ENCODE measurements around the gene JMJD1C. TPM values are rescaled to one million over a fixed set of nuclear protein-coding genes. Genes with fewer than 3 reads are reported as not detected.
A peak's percentile ranks its signal among the peaks of the same experiment; 100 is the strongest.
"Not testable (repeated sequence)": the region's sequence is repeated elsewhere in the genome, so short reads cannot be mapped to it uniquely, and the experiment has no call there.

Gene JMJD1C
- total RNA-seq, 1 donor from 2014 or later, result 41.3 TPM

DNA sequence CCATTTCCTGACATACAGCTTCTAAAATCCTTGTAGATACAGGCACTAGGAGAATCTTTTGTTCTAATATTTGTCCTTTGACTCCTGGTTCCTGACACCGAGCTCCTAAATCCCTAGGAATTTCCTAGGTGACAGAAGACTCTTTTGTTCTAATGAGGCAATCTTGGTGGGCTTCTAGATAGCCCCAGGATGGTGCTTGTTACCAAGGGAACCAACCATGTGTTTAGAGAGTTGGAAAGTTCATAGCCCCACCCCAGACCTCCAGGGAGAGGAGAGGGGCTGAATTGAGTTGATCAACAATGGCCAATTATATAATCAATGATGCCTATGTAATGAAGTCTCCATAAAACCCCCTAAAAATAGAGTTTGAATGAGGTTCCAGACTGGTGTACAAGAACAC lies 145.1 kb downstream of the JMJD1C start:
- no peak for DNase-seq (ENCODE audit: low spot score)
- intact Hi-C loops (cut with DNase I), result no loop called here

DNA sequence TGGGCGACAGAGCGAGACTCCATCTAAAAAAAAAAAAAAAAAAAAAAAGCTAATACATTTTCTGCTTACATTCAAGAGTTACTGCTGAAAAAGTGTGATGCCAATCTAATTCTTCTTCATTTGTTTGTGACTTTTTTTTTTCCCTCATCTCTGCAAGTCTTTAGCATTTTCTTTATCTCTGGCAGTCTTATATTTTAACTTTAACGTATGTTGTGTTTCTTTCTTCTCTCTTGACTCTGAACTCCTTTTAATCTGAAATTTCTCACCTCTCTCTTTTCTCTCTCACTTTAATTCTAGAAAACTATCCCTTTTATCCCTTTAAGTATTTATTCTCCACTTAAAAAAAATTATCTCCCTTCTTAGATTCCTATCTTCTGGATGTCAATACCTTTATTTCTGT lies 146.5 kb downstream of the JMJD1C start:
- no peak for DNase-seq (ENCODE audit: low spot score)
- intact Hi-C loops (cut with DNase I), result no loop called here

DNA sequence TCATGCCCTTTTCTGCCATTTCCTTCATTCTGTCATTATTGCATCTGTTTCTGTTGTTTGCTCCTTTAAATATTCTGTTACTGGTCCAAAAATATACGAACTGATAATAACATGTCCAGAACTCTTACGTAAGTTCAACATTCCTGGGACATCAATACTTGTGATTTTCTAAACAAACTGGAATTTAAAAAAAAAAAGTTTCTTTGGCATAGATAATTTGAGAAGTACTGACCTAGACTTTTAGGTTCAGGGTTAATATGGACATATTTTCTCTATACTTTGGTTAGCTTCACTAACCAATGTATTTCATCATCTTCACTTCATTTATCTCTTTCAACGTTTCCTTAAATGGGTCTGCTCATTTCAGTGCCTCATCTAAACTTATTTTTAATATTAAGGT lies 147.3 kb downstream of the JMJD1C start:
- no peak for DNase-seq (ENCODE audit: low spot score)
- intact Hi-C loops (cut with DNase I), result no loop called here

DNA sequence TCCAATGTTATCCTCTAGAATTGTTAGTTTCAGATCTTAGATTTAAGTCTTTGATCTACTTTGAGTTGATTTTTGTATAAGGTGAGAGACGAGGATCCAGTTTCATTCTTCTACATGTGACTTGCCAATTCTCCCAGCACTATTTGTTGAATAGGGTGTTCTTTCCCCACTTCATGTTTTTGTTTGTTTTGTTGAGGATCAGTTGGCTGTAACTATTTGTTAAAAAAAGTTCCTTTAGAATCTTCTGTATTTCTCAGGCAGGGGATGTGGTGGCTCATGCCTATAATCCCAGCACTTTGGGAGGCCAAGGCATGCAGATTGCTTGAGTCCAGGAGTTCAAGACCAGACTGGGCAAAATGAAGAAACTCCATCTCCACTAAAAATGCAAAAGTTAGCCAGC lies 151.8 kb downstream of the JMJD1C start:
- DNase-seq (ENCODE audit: low spot score), result no peak
- intact Hi-C loops (cut with DNase I), result no loop called here

DNA sequence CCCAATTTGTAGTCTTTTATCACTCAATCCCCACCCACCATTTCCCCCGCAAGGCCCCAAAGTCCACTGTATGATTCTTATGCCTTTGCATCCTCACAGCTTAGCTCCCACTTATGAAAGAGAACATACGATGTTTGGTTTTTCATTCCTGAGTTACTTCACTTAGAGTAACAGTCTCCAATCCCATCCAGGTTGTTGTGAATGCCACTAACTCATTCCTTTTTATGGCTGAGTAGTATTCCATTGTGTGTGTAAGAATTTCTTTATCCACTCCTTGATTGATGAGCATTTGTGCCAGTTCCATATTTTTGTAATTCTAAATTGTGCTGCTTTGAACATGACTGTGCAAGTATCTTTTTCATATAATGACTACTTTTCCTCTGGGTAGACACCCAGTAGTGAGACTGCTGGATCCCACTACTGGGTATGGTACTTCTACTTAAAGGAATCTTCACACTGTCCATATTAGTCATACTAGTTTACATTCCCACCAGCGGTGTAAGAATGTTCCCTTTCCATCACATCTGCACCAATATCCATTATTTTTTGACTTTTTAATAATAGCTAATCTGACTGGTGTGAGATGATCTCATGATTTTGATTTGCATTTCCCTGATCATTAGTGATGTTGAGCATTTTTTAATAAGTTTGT lies 152.6 kb downstream of the JMJD1C start:
- DNase-seq (ENCODE audit: low spot score), result no peak
- intact Hi-C loops (cut with DNase I), result no loop called here

DNA sequence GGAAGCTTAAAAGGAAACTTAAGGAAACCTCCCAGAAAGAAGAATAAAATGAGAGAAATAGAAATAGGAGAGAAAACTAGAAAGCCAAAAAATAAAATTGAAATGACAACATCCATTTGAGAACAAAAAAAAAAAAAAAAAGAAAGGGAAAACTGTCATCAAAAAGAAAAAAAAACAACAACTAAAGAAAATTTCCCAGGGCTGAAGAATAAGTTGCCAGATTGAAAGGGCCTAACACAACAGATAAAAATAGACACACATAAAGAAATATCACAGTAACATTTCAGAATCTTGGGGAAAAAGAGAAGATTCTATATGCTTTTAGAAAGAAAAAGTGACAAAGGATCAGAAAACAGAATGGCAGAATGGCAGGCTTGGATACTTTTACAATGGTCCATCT lies 157.1 kb downstream of the JMJD1C start:
- DNase-seq (ENCODE audit: low spot score), result no peak
- intact Hi-C loops (cut with DNase I), result no loop called here

DNA sequence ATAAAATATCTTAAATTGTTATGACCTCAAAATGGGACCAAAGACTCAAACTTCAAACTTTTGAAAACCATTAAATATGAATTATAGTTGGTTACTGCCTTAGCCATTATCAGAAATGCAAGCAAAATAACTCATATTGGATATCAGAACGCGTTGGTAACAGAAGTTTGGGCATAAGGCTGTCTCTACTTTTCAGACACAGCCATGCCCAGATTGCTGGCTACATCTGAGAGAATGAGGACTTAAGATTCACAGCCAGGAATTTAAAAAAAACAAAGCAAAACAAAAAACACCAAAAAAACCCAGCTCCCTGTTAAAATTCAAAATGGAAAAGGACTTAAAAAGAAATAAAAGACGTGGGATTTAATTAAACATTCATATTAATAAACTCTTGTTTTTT lies 161.6 kb downstream of the JMJD1C start:
- intact Hi-C loops (cut with DNase I), result no loop called here
- DNase-seq (ENCODE audit: low spot score), result no peak

DNA sequence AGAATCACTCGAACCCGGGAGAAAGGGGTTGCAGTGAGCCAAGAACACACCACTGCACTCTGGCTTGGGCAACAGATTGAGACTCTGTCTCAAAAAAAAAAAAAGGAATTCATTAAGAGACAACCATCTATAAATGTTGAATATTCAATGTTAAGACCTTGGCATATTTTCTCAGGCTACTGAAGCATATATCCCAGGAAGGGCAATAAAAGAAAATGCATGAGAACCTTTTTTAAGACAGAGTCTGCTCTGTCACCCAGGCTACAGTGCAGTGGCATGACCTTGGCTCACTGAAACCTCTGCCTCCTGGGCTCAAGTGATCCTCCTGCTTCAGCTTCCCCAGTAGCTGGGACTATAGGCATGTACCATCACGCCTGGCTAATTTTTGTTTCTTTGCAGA lies 165.0 kb downstream of the JMJD1C start:
- intact Hi-C loops (cut with DNase I), result no loop called here
- DNase-seq (ENCODE audit: low spot score), result no peak

DNA sequence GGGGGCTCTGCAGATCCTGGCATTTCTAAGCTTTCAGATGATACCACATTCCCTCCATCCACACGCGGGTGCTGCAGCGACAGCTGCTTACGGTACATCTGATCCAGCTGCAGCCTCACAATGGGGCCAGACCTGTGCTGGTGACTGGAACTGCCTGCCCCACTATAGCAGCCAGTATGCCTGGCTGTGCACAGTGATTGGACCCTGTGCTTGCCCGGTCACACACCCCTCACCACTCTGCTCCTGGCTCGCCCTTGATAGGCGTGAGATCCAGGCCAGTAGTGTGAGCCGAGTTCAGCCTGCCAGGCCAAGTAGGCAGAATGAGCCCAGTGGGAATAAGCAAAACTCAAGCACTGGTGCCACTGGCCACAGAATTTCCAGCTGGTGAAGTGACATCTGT lies 167.8 kb downstream of the JMJD1C start:
- intact Hi-C loops (cut with DNase I), result no loop called here
- DNase-seq (ENCODE audit: low spot score), result no peak

DNA sequence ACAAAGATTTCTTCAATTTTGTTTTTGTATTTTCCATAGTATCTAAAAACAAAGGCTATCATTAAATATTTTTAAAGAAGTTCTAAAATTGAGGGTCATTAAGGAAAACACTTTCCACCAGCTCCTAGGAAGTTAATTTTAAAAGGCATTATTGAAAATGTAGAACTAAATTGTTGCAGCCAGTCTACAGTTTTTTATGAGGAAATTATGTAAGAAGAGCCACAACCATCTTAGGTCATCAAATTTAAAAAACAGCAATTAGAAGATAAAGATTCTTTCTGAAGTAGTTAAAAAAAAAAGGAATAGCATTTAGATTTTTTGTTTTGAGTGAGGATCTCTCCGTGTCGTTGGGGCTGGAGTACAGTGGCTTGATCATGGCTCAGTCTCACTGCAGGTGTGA lies 171.0 kb downstream of the JMJD1C start:
- DNase-seq (ENCODE audit: low spot score), result no peak
- intact Hi-C loops (cut with DNase I), result no loop called here

DNA sequence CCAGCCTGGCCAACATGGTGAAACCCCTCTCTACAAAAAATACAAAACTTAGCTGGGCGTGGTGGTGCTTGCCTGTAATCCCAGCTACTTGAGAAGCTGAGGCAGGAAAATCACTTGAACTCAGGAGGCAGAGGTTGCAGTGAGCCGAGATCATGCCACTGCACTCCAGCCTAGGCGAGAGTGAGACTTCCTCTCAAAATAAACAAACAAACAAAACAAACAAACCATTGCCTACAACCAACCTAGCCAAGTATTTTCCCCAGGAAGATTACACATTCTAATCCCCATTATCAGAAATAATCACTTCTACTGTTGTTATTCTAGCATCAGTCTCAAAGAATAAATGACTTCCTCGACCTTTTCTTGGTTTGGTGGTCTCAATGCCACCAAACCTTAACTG lies 172.9 kb downstream of the JMJD1C start:
- intact Hi-C loops (cut with DNase I); DNase-seq (ENCODE audit: low spot score): not testable (repeated sequence)

DNA sequence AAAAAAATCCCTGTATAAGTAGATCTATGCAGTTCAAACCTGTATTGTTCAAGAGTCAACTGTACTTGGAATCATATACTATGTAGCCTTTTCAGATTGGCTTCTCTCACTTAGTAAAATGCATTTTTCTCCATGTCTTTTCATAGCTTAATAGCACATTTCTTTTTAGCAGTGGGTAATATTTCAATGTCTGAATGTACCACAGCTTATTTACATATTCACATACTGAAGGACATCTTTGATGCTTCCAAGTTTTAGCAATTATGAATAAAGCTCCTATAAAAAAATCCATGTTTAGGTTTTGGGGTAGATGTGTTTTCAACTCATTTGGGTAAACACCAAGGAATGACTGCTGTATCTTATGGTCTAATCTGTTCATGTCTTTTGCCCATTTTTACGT lies 177.6 kb downstream of the JMJD1C start:
- DNase-seq (ENCODE audit: low spot score), result no peak
- intact Hi-C loops (cut with DNase I), result no loop called here

DNA sequence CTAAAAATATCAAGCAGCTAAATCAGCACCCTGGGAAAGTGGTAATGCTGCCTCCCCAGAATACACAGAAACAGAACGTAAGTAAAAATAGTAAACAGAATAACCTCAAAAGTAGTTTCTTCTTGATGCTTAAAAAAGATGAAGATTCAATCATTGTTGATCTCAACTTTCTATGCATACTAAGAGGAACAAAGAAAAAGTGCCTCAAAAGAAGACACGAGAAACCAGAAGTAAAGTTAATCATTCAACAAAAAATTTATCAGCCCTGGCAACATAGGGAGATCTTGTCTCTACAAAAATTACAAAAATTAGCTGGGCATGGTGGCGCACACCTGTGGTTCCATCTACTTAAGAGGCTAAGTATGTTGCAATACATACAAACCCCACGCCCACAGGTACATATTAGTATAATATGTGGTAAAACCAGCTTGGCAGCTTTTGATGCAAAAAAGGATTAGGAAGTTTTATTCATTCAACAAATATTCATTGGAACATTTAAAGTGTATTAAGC lies 179.0 kb downstream of the JMJD1C start:
- intact Hi-C loops (cut with DNase I), result no loop called here
- no peak for DNase-seq (ENCODE audit: low spot score)

DNA sequence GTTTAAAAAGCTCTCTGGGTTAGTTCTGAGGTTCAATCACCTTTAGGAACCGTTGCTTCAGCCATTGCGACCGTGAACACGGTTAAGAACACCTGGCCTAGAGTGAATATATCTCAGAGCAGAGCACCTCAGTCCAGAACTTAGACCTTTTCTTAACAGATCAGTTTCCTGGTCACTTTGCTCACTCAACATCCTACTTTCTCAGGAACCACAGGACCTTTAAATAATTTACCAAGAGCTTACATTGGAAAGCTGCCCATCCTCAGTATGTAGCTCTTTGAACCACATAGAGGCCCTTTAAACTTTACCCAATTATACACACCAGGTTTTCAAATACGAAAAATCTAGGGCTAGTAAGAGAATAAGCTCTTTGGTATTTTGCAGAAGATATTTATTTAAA lies 179.4 kb downstream of the JMJD1C start:
- no peak for DNase-seq (ENCODE audit: low spot score)
- intact Hi-C loops (cut with DNase I), result no loop called here

DNA sequence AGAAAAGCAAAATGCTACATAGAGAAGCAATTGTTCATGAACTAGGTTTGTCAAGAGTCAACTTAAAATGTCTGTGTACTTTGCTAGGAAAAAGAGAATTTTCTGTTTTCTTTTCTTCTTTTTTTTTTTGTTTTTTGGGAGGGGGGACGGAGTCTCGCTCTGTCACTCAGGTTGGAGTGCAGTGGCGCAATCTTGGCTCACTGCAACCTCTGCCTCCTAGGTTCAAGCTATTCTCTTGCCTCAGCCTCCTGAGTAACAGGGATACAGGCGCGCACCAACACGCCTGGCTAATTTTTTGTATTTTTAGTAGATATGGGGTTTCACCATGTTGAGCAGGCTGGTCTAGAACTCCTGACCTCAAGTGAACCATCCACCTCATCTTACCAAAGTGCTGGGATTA lies 181.9 kb downstream of the JMJD1C start:
- DNase-seq (ENCODE audit: low spot score); intact Hi-C loops (cut with DNase I): not testable (repeated sequence)

DNA sequence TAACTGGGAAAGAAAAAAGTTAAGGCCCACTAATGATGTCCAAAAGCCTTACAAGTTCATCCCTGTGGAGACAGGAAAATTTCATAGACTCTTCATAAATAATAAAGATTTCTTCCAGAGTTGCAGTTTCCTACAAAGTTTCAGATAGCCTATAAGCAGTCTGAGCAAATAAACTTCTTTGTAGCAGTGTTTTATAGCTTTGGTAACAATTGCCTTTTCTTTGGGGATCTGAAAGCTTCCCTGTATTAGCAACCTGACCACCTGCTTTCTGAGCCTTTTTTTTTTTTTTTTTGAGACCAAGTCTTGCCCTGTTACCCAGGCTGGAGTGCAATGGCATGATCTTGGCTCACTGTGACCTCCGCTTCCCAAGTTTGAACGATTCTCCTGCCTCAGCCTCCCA lies 182.7 kb downstream of the JMJD1C start:
- intact Hi-C loops (cut with DNase I), result no loop called here
- DNase-seq (ENCODE audit: low spot score), result no peak

DNA sequence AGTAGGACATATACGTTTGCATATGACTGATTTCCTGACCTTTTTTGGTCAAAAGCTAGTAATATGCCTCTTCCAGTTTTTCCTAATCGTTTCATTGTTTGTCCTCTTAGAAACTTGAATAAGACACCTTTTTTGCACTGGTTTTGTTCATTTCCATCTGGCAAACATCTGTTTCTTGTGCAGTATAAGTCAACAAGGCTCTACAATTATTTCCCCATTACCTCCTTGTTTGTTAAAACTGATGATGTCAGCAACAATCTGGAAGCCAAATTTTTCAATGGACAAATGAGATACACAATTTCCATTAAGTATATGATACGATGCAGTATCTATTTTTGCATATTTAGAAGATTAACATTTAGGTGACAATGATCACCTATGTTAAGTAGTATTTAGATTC lies 183.8 kb downstream of the JMJD1C start:
- intact Hi-C loops (cut with DNase I), result no loop called here

DNA sequence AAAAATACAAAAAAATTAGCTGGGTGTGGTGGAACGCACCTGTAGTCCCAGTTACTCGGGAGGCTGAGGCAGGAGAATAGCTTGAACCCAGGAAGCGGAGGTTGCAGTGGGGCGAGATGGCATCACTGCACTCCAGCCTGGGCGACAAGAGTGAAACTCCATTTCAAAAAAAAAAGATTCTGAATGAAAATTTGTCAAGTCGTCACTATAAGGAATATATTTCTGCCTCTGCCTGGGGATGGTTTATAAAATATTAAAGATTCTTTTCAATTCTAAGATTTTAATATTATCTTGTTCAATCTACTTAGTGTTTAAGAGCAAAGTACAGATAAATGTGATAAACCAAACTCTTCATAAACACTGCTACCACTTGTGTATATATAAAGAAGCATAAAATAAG lies 185.4 kb downstream of the JMJD1C start:
- no peak for DNase-seq (ENCODE audit: low spot score)
- intact Hi-C loops (cut with DNase I), result no loop called here

More for the DNA sequence above, 183.8 kb downstream of the JMJD1C start:
- DNase-seq (ENCODE audit: low spot score), result no peak

DNA sequence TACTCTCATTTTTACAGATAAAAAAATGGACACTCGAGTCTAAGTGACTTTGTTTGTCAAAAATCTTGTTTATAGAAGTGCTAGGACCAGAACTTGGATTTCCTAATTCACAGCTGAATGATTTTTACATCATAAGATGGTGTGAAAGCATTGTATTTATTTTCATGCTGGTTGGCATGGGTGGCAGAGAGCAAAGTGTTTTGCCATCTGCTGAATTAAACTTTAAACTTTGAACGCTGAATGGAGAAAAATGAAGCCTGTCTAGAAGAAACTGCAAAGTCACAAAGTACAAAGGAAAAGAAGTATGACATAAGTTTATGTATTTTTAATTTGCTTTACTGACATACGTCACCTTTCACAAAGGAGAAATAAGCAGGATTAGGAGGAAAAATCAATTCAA lies 190.7 kb downstream of the JMJD1C start:
- intact Hi-C loops (cut with DNase I), result no loop called here
- DNase-seq (ENCODE audit: low spot score), result no peak

DNA sequence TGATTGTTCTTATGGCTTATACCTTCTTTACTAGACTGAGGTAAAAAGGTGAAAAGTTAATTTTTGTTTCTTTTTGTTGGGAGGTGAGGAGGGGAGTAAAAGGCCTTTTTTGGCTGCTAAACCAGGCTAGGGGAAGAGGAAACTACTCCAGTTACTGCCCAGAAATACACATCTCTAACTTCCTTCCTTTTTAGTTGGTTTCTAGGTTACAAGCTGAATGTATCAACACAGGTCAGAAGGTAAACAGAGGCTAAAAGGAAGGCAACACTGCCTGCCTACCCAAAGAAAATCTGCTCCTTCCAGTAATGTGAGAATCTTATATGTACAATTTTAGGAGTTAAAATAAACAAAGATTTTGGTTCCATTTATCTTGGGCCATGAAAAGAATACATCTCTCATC lies 192.2 kb downstream of the JMJD1C start:
- DNase-seq (ENCODE audit: low spot score), result no peak
- intact Hi-C loops (cut with DNase I), result no loop called here

DNA sequence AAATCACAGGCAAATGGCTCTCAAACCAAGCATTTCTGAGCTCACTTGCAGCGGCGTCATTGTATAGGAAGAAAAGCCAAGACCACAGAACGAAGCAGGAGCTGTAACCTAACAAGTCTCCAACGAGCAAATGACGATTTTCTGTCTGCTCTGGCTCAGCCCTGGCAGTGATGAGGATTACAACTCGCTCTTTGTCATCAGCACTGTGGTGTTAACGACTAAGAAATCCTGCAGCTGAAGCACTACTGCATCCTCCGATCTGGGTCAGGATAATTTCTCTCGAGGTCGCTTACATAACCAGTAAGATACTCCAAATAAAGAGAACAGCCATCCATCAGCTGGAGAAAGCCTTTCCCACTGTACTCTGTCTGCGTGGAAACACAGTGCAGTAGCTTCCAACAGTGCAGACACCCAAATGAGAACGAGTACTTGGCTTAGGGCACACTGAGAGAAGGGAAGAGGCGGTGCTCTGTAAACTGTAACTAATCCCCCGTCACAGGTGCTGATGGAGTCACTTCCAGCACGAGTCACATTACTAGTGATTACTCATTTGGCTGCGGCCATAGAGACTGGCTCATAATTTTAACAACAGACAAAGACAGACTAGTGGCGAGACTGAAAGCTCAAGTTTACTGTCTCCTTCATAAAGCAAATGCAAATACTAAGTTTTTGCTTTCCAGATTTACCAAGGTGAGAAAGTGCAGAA lies 196.8 kb downstream of the JMJD1C start:
- intact Hi-C loops (cut with DNase I), result loop anchor here (2.0 to 5.0 kb wide), 4 partner anchors 198 to 443 kb away; partner anchors contain the start of genes JMJD1C and REEP3
- DNase-seq (ENCODE audit: low spot score), result peak; percentile 91
